Ureter (tissue), 1 donor: ENCODE measurements around the gene REV3L. TPM values are rescaled to one million over a fixed set of nuclear protein-coding genes. Genes with fewer than 3 reads are reported as not detected.
A peak's percentile ranks its signal among the peaks of the same experiment; 100 is the strongest.
"Not testable (repeated sequence)": the region's sequence is repeated elsewhere in the genome, so short reads cannot be mapped to it uniquely, and the experiment has no call there.

Experiments used
- DNase-seq: peaks from one replicate; pipeline ENCODE4 v3.0.0-alpha.2; 2020; ENCODE audit warnings: low spot score
- total RNA-seq: library from RNA; stranded (reverse); gene quantifications from one replicate; pipeline ENCODE4 v1.2.4, GENCODE V29; 2023
- donor health status: DM: yes; HTN: yes; CAD: no.

The REV3L gene
- total RNA-seq, 1 donor from 2014 or later: 60.5 TPM

GRCh38 chr6:111263837-111264236 lies 219.2 kb downstream of the REV3L start:
- DNase-seq: no peak

- DNase-seq: no peak
Observed at GRCh38 chr6:111260570-111261298, 222.3 kb downstream of the REV3L start.

- DNase-seq: peak; percentile 100
Observed at GRCh38 chr6:111259089-111259831, 223.8 kb downstream of the REV3L start.

GRCh38 chr6:111258615-111259088 lies 224.4 kb downstream of the REV3L start:
- no peak for DNase-seq

GRCh38 chr6:111258010-111258409 lies 225.0 kb downstream of the REV3L start:
- no peak for DNase-seq

GRCh38 chr6:111256646-111257045 lies 226.4 kb downstream of the REV3L start:
- no peak for DNase-seq

- DNase-seq: not testable (repeated sequence)
Observed at GRCh38 chr6:111255838-111256237, 227.2 kb downstream of the REV3L start.

DNA sequence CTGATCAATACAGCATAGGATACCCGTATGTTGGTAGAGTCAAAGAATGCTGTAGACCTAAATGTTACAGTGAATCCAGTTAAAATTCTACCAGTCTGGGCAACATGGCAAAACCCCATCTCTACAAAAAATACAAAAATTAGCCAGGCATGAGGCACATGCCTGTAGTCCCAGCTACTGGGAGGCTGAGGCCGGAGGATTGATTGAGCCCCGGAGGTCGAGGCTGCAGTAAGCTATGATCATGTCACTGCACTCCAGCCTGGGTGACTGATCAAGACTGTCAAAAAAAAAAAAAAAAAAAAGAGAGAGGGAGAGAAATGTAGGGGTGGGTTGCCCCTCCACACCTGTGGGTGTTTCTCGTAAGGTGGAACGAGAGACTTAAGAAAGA lies 228.2 kb downstream of the REV3L start:
- DNase-seq: no peak

- no peak for DNase-seq
Observed at GRCh38 chr6:111254004-111254778, 228.8 kb downstream of the REV3L start.

GRCh38 chr6:111252726-111253125 lies 230.3 kb downstream of the REV3L start:
- DNase-seq: no peak

GRCh38 chr6:111250791-111251354 lies 232.1 kb downstream of the REV3L start:
- DNase-seq: no peak

Other genes with a start within 250 kb of the REV3L start
- 45.3 TPM for gene TRAF3IP2, start 122.7 kb upstream of the REV3L start, total RNA-seq